Activated CD8-positive, alpha-beta T cell treated with anti-CD3 and anti-CD28 coated beads, Interleukin-2, amount 10 ng/mL, durations not matched to agents 7 days and 5 days (primary cell): ENCODE results near the gene FCRL2. TPM values are rescaled to one million over a fixed set of nuclear protein-coding genes. Genes with fewer than 3 reads are reported as not detected.

ENCODE experiments used
- ATAC-seq: fragments of 150-1000 bp; cut with Tn5 transposase; one replicate; pipeline ENCODE4 v1.10.0; 2021; ENCODE audit warnings: moderate library complexity
- CTCF ChIA-PET: fragments of 350-600 bp; sonication (Branson Sonifier 250); formaldehyde crosslinking; loops from one replicate; lab custom pipeline; 2021; ENCODE audit warnings: antibody characterized with exemption; lab: Charles Lee
- POLR2A ChIA-PET: fragments of 350-600 bp; sonication (Branson Sonifier 250); formaldehyde crosslinking; loops from one replicate; lab custom pipeline; 2021; ENCODE audit warnings: antibody characterized with exemption; lab: Charles Lee
- DNase-seq: peaks from one replicate; pipeline ENCODE4 v3.0.0-alpha.2; 2020
- H3K27ac Mint-ChIP-seq: one replicate; pipeline ENCODE4 v1.8.0; 2021; ENCODE audit warnings: mild to moderate bottlenecking, mixed read lengths
- H3K27me3 Mint-ChIP-seq: one replicate; pipeline ENCODE4 v1.8.0; 2021; ENCODE audit warnings: low read depth, mixed read lengths
- H3K36me3 Mint-ChIP-seq: one replicate; pipeline ENCODE4 v1.8.0; 2021; ENCODE audit warnings: low read depth, mixed read lengths
- H3K4me1 Mint-ChIP-seq: one replicate; pipeline ENCODE4 v1.8.0; 2021; ENCODE audit warnings: low read depth, mixed read lengths
- H3K4me3 Mint-ChIP-seq: one replicate; pipeline ENCODE4 v1.8.0; 2021; ENCODE audit warnings: mild to moderate bottlenecking, mixed read lengths
- H3K9me3 Mint-ChIP-seq: one replicate; pipeline ENCODE4 v1.8.0; 2022; ENCODE audit warnings: mixed read lengths; ENCODE audit not compliant: insufficient read depth
- total RNA-seq, 2 experiments: library from RNA; stranded (reverse); gene quantifications; one replicate each; pipeline ENCODE4 v1.2.3, GENCODE V29; 2021

FCRL2 gene
- total RNA-seq: not detected

DNA sequence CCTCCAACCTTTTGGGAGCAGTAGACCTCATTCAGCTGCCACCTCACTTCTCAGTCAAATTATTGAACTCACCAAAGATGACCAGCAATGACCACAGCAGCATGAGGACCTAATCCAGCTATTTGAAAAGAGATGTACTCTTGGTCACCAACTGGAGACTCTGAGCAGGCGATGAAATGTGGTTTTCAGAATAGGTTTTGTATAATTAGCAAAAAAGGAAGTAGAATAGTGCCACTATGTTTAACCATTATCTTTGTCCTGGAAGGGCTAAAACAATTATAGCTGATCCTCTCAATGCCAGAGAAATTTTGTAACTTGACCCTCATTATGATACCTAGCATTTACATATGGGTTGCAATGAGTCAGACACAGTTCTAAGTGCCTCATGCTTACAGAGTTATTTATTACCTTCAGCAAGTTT is at the start of gene FCRL2:
Gene FCRL2, minus strand, starts transcription at position 162 of the 421 bp plus-strand sequence. Its CDS starts 59 bp downstream, at position 103.
- Mint-ChIP-seq H3K4me1 (peaks cover 10% of the 10 kb centered on the region), H3K36me3 (no peaks in the 10 kb centered on the region), H3K9me3 (no peaks in the 10 kb centered on the region), H3K27ac (no peak within 1 kb of the TSS), H3K27me3 (peaks cover 5% of the 10 kb centered on the region), H3K4me3 (no peak within 1 kb of the TSS)
- ChIA-PET POLR2A (no interaction called here), CTCF (no interaction called here)
- DNase-seq: no peak
- no peak for ATAC-seq

GRCh38 chr1:157820299-157820698 is 43.4 kb upstream of the FCRL2 start:
- Mint-ChIP-seq H3K27ac (no peak overlapping the region), H3K36me3 (no peaks in the 10 kb centered on the region), H3K9me3 (no peaks in the 10 kb centered on the region), H3K27me3 (peaks cover 10% of the 10 kb centered on the region), H3K4me3 (no peak overlapping the region), H3K4me1 (no peaks in the 10 kb centered on the region)
- ChIA-PET POLR2A (no interaction called here), CTCF (no interaction called here)
- ATAC-seq (no peak), DNase-seq (no peak)

DNA sequence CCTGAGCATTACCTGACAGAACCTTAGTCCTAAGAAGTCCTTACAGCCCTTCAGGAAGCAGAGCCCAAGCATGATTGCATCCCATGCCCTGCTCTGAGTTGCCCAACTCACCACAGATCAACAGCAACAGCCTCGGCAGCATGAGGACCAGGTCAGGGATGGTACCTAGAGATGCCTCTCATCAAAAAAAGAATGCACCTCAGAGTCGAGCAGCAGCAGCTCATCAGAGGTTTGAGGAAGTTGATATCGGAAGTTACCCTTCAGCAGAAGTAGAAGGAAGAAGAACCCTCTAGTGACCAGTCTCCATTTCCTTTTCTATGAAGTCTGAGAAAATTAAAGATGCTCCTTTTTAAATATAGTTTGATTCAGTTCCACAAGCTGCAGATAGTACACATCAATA is 43.0 kb upstream of the FCRL2 start, which contains the start of gene FCRL1:
Gene FCRL1, minus strand, starts transcription at position 225 of the 400 bp plus-strand sequence. Its CDS starts 83 bp downstream, at position 142.
- no peaks in the 10 kb centered on the region for H3K36me3 Mint-ChIP-seq
- CTCF ChIA-PET: no interaction called here

DNA sequence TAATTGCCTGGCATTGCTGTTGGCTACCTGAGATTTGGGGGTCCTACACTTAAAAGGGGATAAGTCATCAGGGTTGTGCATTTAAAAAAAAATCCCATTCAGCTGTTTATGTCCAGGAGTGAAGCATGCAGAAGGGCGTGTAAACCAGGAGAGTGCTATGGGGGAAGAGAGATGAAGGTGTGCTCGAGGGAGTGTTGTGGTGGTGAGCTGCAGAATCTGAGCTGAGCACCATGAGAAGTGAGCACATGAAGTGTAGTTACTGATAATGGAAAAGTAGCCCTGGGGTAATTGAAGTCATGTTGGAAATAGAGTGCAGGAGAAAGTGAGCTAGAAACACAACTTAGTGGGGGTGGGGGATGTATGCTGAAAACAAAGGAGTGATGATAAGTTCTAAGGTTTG is 42.3 kb upstream of the FCRL2 start:
- DNase-seq (no peak), ATAC-seq (no peak)
- ChIA-PET POLR2A (no interaction called here), CTCF (no interaction called here)
- no peak overlapping the region for H3K4me3 Mint-ChIP-seq
- peaks cover 8% of the 10 kb centered on the region for H3K27me3 Mint-ChIP-seq
- H3K4me1 Mint-ChIP-seq: no peaks in the 10 kb centered on the region
- peaks cover 3% of the 10 kb centered on the region for H3K9me3 Mint-ChIP-seq
- H3K27ac Mint-ChIP-seq: no peak overlapping the region
- H3K36me3 Mint-ChIP-seq: no peaks in the 10 kb centered on the region

More for the DNA sequence above, 43.0 kb upstream of the FCRL2 start, which contains the start of gene FCRL1:
- H3K4me3 Mint-ChIP-seq: no peak within 1 kb of the TSS
- H3K4me1 Mint-ChIP-seq: no peaks in the 10 kb centered on the region
- ATAC-seq (no peak), DNase-seq (no peak)
- peaks cover 10% of the 10 kb centered on the region for H3K27me3 Mint-ChIP-seq
- H3K9me3 Mint-ChIP-seq: no peaks in the 10 kb centered on the region
- no peak within 1 kb of the TSS for H3K27ac Mint-ChIP-seq
- POLR2A ChIA-PET: no interaction called here

- Mint-ChIP-seq H3K9me3 (peaks cover 18% of the 10 kb centered on the region), H3K4me1 (no peaks in the 10 kb centered on the region), H3K4me3 (no peak overlapping the region), H3K27ac (no peak overlapping the region), H3K36me3 (no peaks in the 10 kb centered on the region), H3K27me3 (peaks cover 7% of the 10 kb centered on the region)
- POLR2A ChIA-PET: no interaction called here
- DNase-seq: no peak
- no peak for ATAC-seq
- CTCF ChIA-PET: no interaction called here
Measured at GRCh38 chr1:157813269-157813668, 36.3 kb upstream of the FCRL2 start.

DNA sequence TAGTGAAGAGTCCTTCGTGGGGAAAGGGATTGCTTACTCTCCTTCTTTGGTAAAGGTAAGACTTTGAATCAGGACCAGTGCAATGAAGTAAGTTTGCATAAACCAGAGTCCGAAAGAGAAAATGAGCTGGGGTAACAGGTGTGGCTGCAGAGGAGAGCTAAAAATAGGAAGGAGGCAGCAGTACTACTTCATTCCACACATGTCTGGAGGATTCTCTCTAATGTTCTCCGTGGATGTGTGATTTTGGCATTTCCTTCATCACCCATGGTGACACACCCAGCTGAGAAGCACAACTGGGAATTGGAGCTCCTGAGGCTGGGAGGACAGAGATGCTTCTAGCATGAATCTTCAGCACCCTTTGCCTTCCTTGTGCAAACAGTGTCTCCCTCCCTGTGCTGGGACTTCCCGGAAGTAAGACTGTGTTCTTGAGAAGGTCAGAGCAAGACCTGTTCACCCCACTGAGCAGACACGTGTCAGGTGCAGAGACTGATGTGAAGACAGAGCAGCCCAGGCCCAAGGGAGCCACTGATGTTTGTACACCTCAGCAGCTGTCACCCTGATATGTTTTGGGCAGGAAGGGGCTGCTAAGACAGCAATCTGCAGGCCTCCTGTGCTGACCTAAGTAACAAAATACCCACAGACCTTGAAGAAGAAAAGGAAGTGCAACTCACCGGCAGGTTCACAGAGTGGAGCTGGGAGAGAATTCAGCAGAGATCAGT is 29.7 kb upstream of the FCRL2 start:
- Mint-ChIP-seq H3K27me3 (peaks cover 2% of the 10 kb centered on the region), H3K4me3 (no peak overlapping the region), H3K4me1 (no peaks in the 10 kb centered on the region), H3K9me3 (no peaks in the 10 kb centered on the region), H3K36me3 (no peaks in the 10 kb centered on the region), H3K27ac (no peak overlapping the region)
- CTCF ChIA-PET: no interaction called here
- no peak for DNase-seq
- POLR2A ChIA-PET: no interaction called here
- no peak for ATAC-seq

DNA sequence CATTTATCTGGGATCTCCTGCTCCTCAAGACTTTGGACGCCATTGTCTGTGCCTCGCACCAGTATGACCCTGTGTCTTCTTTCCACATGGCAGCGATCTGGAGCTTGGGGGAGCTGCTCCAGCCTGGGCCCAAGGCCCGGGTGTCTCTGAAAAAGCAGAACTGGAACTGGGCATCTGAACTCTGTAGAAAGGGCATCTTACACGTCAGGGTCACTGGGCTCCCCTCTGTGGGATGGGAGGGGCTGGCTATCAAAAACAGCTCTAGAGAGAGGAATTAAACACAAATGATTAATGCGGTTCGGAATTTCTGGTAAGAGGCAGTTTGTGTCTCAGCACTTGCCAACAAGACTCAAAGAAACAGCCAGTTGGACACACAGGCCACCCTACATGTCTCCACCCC is 26.9 kb upstream of the FCRL2 start:
- Mint-ChIP-seq H3K27me3 (peaks cover 2% of the 10 kb centered on the region), H3K4me1 (no peaks in the 10 kb centered on the region), H3K9me3 (no peaks in the 10 kb centered on the region), H3K4me3 (no peak overlapping the region), H3K27ac (no peak overlapping the region), H3K36me3 (no peaks in the 10 kb centered on the region)
- CTCF ChIA-PET: no interaction called here
- POLR2A ChIA-PET: no interaction called here
- ATAC-seq (no peak), DNase-seq (no peak)

DNA sequence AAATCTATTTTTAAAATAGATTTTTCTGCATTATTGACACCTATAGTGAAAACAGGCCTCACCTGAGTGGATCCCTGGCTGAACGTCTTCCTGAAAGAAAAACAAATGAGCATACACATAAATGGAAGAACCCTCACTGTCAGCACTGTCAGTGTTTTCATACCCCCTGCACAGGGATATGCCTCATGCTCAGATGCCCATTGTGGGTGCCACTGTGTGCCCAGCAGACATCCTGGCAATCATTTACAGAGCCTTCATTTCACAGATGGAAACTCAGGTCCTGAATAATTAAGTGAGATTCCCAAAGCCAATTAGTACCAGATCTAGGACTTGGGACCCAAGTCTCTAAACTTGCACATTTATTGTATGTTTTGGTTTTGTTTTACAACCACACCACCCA is 23.1 kb upstream of the FCRL2 start:
- Mint-ChIP-seq H3K36me3 (no peaks in the 10 kb centered on the region), H3K27me3 (no peaks in the 10 kb centered on the region), H3K9me3 (no peaks in the 10 kb centered on the region), H3K4me1 (no peaks in the 10 kb centered on the region), H3K4me3 (no peak overlapping the region), H3K27ac (no peak overlapping the region)
- ChIA-PET POLR2A (no interaction called here), CTCF (no interaction called here)
- no peak for ATAC-seq
- no peak for DNase-seq

DNA sequence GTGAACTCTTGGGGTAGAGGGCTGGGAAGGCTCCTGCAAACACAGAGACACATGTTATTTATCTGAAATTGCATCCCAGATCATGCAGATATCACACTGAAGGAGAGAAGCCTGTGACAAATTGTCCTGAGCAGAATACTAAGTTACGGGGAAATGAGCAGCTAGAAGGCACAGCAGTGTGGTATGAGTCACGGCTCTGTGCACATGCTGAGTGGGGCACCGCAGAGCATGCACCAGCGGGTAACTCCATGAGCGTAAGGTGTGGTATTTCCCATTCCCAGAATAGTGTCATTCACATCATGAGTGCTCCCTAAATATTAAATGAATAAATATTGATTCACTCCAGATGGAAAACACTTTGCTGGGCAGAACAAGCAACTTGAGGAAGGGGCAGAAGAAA is 21.3 kb upstream of the FCRL2 start:
- no peaks in the 10 kb centered on the region for H3K4me1 Mint-ChIP-seq
- no peak for ATAC-seq

GRCh38 chr1:157785248-157785647 is 8.3 kb upstream of the FCRL2 start:
- no peak for DNase-seq
- no peak overlapping the region for H3K4me3 Mint-ChIP-seq
- peaks cover 2% of the 10 kb centered on the region for H3K27me3 Mint-ChIP-seq
- no peaks in the 10 kb centered on the region for H3K36me3 Mint-ChIP-seq
- H3K4me1 Mint-ChIP-seq: peaks cover 10% of the 10 kb centered on the region
- ATAC-seq: no peak
- CTCF ChIA-PET: no interaction called here
- H3K27ac Mint-ChIP-seq: no peak overlapping the region
- POLR2A ChIA-PET: no interaction called here
- H3K9me3 Mint-ChIP-seq: no peaks in the 10 kb centered on the region

More for the DNA sequence above, 21.3 kb upstream of the FCRL2 start:
- DNase-seq: no peak
- Mint-ChIP-seq H3K27me3 (no peaks in the 10 kb centered on the region), H3K4me3 (no peak overlapping the region), H3K27ac (no peak overlapping the region), H3K9me3 (peaks cover 8% of the 10 kb centered on the region), H3K36me3 (no peaks in the 10 kb centered on the region)
- ChIA-PET CTCF (no interaction called here), POLR2A (no interaction called here)

- Mint-ChIP-seq H3K4me1 (peaks cover 10% of the 10 kb centered on the region), H3K36me3 (no peaks in the 10 kb centered on the region), H3K27me3 (peaks cover 2% of the 10 kb centered on the region), H3K9me3 (no peaks in the 10 kb centered on the region), H3K4me3 (no peak overlapping the region), H3K27ac (no peak overlapping the region)
- POLR2A ChIA-PET: no interaction called here
- DNase-seq: no peak
- CTCF ChIA-PET: no interaction called here
- no peak for ATAC-seq
Measured at GRCh38 chr1:157784801-157785200, 7.9 kb upstream of the FCRL2 start.

DNA sequence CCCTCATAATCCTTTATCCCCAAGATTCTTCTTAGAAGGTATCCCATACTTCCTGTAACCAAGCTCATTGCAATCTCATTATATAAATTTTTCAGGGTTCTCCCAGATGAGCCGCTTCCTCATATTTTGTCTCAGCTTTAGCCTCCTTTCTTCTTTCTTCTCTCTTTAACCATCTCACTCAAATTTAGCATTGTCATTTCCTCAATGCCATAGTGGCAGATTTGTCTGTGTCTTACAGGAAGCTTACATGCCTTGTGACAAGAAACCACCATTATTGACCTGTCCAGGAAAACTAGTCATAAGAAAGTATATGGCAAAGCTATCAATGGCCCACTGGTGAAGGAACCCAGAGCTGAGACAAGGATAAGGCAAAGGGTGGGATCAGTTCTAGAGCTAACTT is 6.0 kb upstream of the FCRL2 start:
- DNase-seq: no peak
- Mint-ChIP-seq H3K4me3 (no peak overlapping the region), H3K36me3 (no peaks in the 10 kb centered on the region), H3K27ac (no peak overlapping the region), H3K27me3 (peaks cover 2% of the 10 kb centered on the region), H3K9me3 (no peaks in the 10 kb centered on the region), H3K4me1 (peaks cover 10% of the 10 kb centered on the region)
- ChIA-PET CTCF (interaction anchor here (1.2 kb wide), 1 partner anchor 11 kb away, joined by 3 read pairs; no protein-coding TSS in a partner anchor), POLR2A (no interaction called here)
- ATAC-seq: no peak
